ENCODE results near the gene RND3.

- no peak for TF ChIP-seq CTCF (IDR thresholded peaks at IDR 0.05)
- no peak for TF ChIP-seq ZFX (IDR thresholded peaks at IDR 0.05; ENCODE audit: borderline replicate concordance)
Measured at GRCh38 chr2:150522269-150522668, 34.8 kb upstream of the RND3 start.

Measured in 22Rv1 (cell line).